ENCODE measurements around the gene RNF212. TPM values are rescaled to one million over a fixed set of nuclear protein-coding genes. Genes with fewer than 3 reads are reported as not detected.

RNF212 gene
- total RNA-seq, 4 donors from 2014 or later, result 3.7 to 16.1 (median 7.3) TPM

DNA sequence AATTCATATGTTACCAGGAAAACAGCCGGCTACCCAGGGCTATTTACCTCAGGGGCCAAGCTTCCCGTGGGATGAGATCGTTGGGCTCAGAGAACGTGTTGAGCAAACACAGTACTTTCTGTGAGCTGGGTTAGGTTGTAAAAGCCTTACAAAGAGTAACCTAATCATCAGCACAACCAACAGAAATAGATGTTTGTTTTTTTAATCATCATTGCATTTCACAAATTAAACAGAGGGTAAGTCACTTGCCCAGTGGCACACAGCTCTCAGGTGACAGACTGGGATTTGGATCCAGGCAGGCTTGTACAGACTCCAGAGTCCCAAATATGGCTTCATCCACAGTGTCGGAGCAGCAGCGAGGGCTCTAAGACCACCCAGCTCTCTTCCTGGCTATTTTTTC is 38.9 kb upstream of the RNF212 start:
- TF ChIP-seq, protein P1, sequence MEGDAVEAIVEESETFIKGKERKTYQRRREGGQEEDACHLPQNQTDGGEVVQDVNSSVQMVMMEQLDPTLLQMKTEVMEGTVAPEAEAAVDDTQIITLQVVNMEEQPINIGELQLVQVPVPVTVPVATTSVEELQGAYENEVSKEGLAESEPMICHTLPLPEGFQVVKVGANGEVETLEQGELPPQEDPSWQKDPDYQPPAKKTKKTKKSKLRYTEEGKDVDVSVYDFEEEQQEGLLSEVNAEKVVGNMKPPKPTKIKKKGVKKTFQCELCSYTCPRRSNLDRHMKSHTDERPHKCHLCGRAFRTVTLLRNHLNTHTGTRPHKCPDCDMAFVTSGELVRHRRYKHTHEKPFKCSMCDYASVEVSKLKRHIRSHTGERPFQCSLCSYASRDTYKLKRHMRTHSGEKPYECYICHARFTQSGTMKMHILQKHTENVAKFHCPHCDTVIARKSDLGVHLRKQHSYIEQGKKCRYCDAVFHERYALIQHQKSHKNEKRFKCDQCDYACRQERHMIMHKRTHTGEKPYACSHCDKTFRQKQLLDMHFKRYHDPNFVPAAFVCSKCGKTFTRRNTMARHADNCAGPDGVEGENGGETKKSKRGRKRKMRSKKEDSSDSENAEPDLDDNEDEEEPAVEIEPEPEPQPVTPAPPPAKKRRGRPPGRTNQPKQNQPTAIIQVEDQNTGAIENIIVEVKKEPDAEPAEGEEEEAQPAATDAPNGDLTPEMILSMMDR (IDR thresholded peaks at IDR 0.05; ENCODE audit: low read depth), result no peak

DNA sequence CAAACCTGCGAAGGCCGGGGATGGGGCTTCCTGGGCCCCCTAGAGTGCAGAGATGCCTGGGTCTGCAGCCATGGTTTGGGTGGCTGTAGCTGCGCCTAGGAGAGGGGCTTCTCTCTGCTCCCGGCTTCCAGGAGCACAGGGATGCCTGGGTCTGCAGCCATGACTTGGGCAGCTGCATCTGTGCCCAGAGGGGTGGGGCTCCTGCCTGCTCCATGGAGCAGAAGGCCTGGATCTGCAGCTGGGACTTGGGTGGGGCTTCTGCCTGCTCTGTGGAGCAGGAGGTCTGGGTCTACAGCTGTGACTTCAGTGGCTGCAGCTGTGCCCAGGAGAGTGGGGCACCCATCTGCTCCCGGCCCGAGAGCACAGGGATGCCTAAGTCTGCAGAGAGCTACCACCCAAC is 38.2 kb upstream of the RNF212 start:
- TF ChIP-seq, protein P1 (IDR thresholded peaks at IDR 0.05; ENCODE audit: low read depth), result no peak

DNA sequence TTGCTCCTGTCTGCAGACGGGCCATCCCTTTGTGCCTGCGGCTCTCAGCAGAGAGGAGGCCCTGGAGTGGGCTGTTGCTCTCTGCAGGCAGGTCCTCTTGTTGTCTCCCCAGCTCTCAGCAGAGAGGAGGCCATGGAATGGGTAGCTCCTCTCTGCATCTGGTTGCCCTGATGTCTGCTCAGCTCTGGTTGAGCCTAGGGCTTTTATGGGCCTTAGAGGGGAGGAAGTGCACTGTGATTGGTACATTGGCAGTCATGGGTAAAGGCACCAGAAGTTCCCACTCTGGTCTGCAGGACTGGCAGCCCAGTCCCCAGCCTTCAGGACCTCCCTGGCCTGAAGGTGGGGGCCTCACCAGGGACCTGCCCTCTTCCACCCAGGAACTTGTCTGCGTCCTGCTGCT is 37.5 kb upstream of the RNF212 start:
- TF ChIP-seq, protein P1 (IDR thresholded peaks at IDR 0.05; ENCODE audit: low read depth), result no peak

DNA sequence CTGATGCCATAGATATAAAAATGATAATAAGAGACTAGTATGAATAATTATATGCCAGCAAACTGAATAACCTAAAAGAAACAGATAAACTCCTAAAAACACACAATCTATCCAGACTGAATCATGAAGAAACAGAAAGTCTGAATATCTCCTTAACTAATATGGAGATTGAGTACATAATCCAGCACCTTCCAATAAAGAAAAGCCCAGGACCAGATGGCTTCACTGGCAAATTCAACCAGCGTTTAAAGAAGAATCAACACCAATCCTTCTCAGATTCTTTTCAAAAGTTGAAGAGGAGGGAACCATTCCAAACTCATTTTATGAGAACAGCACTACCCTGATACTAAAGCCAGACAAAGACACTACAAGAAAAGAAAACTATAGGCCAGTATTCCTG is 26.5 kb upstream of the RNF212 start:
- TF ChIP-seq, protein P1 (IDR thresholded peaks at IDR 0.05; ENCODE audit: low read depth), result no peak

DNA sequence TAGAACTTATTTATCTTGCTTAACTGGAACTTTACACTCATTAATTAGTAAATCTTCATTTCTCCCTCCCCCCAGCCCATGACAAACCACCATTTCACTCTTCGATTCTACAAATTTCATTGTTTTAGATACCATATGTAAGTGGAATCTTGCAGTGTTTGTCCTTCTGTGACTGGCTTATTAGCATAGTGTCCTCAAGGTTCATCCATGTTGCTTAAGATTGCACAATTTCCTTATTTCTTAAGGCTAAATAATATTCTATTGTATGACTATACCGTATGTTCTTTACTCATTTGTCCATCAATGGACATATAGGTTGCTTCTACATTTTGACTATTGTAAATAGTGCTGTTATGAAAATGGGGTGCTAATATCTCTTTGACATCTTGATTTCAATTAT is 24.5 kb upstream of the RNF212 start:
- TF ChIP-seq, protein P1 (IDR thresholded peaks at IDR 0.05; ENCODE audit: low read depth), result no peak

DNA sequence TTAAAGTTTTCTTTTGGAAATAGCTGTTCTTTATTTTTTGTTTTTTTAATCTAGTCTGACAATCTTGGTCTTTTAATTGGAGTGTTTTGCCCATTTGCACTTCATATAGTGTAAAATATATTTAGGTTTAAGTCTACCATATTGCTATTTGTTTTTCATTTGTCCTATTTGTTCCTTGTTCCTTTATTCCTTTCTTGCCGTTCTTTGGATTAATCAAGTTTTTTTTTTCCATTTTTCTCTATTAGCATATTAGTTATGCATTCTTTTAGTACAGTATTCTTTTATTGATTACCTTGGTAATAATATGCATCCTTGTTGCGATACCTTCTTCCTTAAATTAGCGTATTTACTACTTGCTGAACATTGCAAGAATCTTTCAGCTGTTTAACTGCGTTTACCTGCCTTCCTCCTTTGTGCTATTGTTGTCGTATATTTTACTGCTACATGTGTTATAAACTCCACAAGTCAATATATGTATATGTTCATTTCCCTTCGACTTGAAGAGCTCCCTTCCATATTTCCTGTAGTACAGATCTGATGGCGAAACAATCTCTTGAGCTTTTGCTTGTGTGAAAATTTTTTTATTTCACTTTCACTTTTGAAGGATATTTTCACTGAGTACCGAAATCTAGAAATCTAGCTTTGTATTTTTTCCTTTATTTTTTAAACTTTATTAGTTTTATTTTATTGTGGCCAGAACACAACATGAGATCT is 23.9 kb upstream of the RNF212 start:
- TF ChIP-seq, protein P1 (IDR thresholded peaks at IDR 0.05; ENCODE audit: low read depth), result no peak

DNA sequence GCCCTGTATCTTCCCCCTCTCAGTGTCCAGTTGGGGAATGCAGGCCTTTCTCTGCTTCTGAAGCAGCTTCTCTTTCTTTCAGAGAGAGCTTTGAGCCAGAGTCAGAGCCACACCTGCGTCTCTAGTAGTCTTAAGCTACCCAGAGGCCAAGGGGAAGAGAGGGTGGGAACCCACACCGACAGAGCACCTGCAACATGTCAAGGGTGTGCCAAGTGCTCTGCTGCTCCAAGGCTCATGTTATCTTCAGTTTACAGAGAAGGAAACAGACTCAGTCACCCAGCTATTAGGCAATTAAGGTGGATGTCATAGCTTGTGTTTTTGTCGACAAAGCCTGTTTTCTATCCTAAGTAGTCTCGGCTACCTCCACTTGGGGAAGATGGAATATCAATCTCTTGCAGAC is 22.7 kb upstream of the RNF212 start:
- TF ChIP-seq, protein P1 (IDR thresholded peaks at IDR 0.05; ENCODE audit: low read depth), result no peak
